AG09319 (cell line): ENCODE data around the gene MYO10.

ENCODE experiments used
- DNase-seq: peaks from one replicate; pipeline ENCODE4 v3.0.0-alpha.2; 2010; ENCODE audit warnings: low read depth; ENCODE audit errors: extremely low read depth
- TF ChIP-seq, protein P1 (sequence below): IDR thresholded peaks from 2 replicates; pipeline ENCODE4 v1.5.1; 2011; ENCODE audit warnings: low read depth, mild to moderate bottlenecking, inconsistent platforms, low read length, moderate library complexity

MYO10 gene

DNA sequence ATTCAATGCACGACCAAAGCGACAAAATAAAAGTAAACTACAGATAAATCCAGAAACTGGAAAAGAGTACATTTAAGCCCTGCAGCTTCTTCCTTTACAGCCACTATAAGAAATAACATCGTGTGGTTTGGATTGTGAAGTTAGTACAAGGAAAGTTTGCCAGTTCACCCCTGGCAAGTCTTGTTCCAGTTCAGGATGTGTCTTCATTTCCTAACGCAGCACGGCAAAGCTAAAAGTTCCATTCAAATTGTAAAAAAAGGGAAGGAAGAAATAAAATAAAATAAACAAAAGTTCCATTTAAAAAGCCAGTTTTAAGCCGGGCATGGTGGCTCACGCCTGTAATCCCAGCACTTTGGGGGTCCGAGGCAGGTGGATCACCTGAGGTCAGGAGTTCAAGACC is 236.0 kb downstream of the MYO10 start:
- TF ChIP-seq, protein P1, sequence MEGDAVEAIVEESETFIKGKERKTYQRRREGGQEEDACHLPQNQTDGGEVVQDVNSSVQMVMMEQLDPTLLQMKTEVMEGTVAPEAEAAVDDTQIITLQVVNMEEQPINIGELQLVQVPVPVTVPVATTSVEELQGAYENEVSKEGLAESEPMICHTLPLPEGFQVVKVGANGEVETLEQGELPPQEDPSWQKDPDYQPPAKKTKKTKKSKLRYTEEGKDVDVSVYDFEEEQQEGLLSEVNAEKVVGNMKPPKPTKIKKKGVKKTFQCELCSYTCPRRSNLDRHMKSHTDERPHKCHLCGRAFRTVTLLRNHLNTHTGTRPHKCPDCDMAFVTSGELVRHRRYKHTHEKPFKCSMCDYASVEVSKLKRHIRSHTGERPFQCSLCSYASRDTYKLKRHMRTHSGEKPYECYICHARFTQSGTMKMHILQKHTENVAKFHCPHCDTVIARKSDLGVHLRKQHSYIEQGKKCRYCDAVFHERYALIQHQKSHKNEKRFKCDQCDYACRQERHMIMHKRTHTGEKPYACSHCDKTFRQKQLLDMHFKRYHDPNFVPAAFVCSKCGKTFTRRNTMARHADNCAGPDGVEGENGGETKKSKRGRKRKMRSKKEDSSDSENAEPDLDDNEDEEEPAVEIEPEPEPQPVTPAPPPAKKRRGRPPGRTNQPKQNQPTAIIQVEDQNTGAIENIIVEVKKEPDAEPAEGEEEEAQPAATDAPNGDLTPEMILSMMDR = no peak
- DNase-seq = no peak

DNA sequence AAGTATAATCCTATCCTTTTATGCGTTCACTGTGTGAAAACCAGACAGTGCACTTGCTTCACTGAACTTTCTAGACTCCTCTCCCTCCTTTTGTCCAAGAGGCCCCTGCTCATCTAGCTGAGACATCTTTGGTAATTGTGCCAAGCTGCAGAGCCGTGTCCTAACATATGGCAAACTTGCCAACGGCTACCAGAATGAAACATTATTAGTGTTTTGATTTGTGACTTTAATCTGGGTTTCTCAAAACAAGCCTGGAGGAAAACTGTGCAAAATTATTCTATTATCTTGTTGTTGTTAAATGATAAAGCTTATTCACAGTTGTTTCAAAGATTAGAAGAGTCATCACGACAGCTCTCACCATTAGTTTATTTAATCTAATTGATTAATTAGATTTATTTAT is 240.3 kb downstream of the MYO10 start:
- DNase-seq = no peak
- TF ChIP-seq, protein P1 = no peak

DNA sequence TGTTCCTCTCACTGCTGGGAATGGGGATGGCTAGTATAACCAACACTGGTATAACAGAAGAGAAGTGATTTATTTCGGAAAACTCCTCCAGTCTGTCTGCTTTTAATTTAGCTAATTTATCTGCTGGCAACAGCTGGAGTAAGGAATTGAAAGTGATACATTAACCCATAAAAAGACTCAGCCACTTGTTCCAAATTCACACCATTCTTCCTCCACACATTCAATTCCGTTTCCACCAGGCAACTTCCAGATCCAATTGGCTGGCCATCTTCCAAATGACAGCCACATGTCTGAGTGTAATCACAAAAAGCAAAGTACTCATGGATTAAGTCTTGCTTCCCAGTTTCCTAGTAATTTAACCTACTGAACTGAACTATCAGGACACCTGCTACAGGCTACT is 242.2 kb downstream of the MYO10 start:
- no peak for DNase-seq
- TF ChIP-seq, protein P1 = no peak

DNA sequence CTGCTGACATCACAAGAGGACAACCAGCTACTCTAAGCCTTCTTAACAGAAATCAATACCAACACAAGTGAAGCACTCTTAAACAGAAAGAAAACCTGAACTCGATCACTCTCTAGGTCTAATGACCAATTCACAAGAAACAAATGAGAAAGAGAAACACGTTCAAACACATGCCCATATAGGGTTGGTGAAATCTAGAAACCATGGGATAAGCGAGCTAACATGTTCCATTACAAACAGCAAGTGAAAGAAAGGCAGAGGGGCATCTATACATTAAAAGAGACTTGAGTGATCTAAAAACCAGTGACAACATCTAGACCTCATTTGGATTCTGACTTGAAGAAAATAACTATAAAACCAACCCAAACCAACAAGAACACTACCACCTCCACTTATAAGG is 244.4 kb downstream of the MYO10 start:
- no peak for DNase-seq
- TF ChIP-seq, protein P1 = no peak

DNA sequence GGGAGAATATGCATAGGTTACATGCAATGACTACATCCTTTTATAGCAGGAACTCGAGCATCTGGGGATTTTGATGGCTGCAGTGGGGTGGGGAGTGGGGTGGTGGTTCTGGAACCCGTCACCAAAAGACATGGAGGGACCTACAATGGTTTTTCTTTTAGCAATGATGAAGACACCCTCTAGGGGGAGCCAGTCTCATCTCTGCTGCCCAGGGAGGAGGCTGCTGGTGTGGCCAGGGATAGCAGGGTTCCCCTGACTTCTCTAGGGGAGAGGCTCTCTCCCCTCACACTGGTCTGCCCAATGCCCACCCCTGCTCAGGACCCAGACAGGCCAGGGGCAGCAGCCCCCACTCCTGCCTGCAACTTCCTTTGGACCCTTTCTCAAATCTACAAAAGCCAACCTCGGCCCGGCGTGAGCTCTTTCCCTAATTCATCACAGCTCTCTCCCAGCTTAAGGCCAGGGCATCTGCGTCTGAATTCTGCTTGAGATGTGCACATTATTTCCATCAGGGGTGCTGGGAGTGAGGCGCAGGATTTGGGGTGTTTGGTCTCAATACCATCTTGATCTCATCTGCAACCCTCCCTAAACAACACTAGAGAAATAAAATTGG is 245.7 kb downstream of the MYO10 start:
- DNase-seq = no peak
- TF ChIP-seq, protein P1 = peak; percentile 79

DNA sequence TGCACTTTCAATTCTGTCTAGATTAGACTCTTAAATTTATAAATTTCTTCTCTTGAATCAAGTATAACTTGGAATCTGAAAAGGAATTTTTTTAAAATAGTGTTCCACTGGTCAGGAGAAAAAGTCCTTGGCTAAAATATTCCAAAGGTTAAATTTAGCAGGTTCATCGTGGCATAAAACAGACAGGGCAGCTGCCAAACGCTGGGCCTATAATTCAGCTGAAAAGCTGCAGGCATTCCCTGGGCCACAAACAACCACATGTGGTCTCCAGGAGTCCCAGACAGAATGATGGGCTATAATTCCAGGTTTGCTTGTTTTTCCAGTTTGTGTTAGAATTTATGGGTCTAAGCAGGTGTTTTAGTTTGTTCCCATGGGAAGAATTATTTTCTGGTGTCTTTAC is 248.2 kb downstream of the MYO10 start:
- TF ChIP-seq, protein P1 = no peak
- no peak for DNase-seq

DNA sequence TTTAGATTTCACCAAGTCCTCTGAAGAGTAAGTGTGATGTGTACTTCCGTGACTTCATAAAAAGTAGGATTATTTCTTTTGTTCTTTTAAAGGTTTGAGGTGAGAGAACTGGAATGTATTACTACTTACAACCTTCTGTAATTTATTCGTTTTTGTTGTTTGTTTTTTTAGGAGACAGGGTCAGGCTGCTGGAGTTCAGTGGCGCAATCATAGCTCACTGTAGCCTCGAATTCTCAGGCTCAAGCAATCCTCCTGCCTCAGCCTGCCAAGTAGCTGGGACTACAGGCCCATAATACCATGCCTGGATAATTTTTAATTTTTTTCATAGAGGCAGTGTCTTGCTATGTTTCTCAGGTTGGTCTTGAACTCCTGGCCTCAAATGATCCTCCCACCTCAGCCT is 251.0 kb downstream of the MYO10 start:
- TF ChIP-seq, protein P1 = no peak

More for the DNA sequence above, 251.0 kb downstream of the MYO10 start:
- DNase-seq = no peak
